K562 (cell line): ENCODE results near the gene ZNF544. TPM values are rescaled to one million over a fixed set of nuclear protein-coding genes. Genes with fewer than 3 reads are reported as not detected.
A peak's percentile ranks its signal among the peaks of the same experiment; 100 is the strongest.

Experiments used
- ATAC-seq: fragments of 200-7000 bp; cut with Tn5 transposase; 3 replicates; pipeline ENCODE4 v1.9.1; 2020; ENCODE audit warnings: moderate library complexity
- BruUV-seq: library from RNA; stranded (reverse); fragments of 400-500 nt; replicated peaks from 2 replicates; lab custom pipeline; 2021; lab: Mats Ljungman, UMichigan
- CTCF ChIA-PET: fragments of 300-600 bp; formaldehyde crosslinking; extraction: SDS; loops from one replicate; lab custom pipeline; 2021; ENCODE audit warnings: low intra/inter-chr PET ratio; lab: Yijun Ruan, JAX
- POLR2A ChIA-PET: fragments of 300-600, 350-650 bp; sonication (Branson Sonifier 250); formaldehyde crosslinking; extraction: SDS; loops from one replicate; lab custom pipeline; 2021; ENCODE audit warnings: antibody characterized with exemption, inconsistent platforms; lab: Yijun Ruan, JAX
- DNase-seq, 4 experiments: peaks; one replicate each; pipeline versions ENCODE4 v3.0.0 to v3.0.0-alpha.2; 2011 to 2018; ENCODE audit warnings: low spot score in 3 of 4, mixed read lengths in 3 of 4; ENCODE audit errors: extremely low read depth in 1 of 4
- FAIRE-seq: peaks from 2 replicates; lab custom pipeline; 2011; peaks lifted over from hg19 to GRCh38; lab: Jason Lieb, UNC
- H2AFZ ChIP-seq: 2 replicates; pipeline ENCODE4 v1.6.0; 2011; ENCODE audit warnings: low read depth, low read length, control low read depth, inconsistent platforms
- H3K27ac ChIP-seq: fragments of 200-600 bp; 3 replicates; pipeline ENCODE4 v1.8.0; 2011; ENCODE audit warnings: low read depth, mild to moderate bottlenecking, control low read depth, inconsistent platforms, low read length, moderate library complexity, mixed read lengths; ENCODE audit errors: extremely low read depth
- H3K27me3 ChIP-seq, 2 experiments: fragments of 300-600 bp in 1 of 2; 2 replicates in 1 of 2; 3 replicates in 1 of 2; pipeline versions ENCODE4 v1.6.0 to v1.8.0; 2011; ENCODE audit warnings: inconsistent platforms in 2 of 2, low read length in 2 of 2, mild to moderate bottlenecking in 1 of 2, mixed read lengths in 1 of 2, moderate library complexity in 1 of 2; ENCODE audit not compliant: control insufficient read depth in 2 of 2, insufficient read depth in 2 of 2
- H3K36me3 ChIP-seq: fragments of 300-600 bp; 3 replicates; pipeline ENCODE4 v1.8.0; 2011; ENCODE audit warnings: mild to moderate bottlenecking, low read length, inconsistent platforms; ENCODE audit not compliant: control insufficient read depth, insufficient read depth
- H3K4me1 ChIP-seq, 2 experiments: fragments of 200-600 bp in 1 of 2; replicated peaks in 1 of 2; 2 replicates in 1 of 2; 3 replicates in 1 of 2; pipeline versions ENCODE4 v1.5.1 to v1.8.0; 2011; ENCODE audit warnings: inconsistent platforms in 2 of 2, low read length in 2 of 2, mild to moderate bottlenecking in 1 of 2, mixed read lengths in 1 of 2, moderate library complexity in 1 of 2; ENCODE audit not compliant: control insufficient read depth in 2 of 2, insufficient read depth in 2 of 2
- H3K4me2 ChIP-seq: 2 replicates; pipeline ENCODE4 v1.6.1; 2011; ENCODE audit warnings: low read length, control low read depth, inconsistent platforms, mixed read lengths; ENCODE audit not compliant: insufficient read depth
- H3K4me3 ChIP-seq: fragments of 200-600 bp; sonication (generic), shearing (Covaris generic); 2 replicates; pipeline ENCODE4 v1.5.1; 2016; ENCODE audit warnings: control low read depth, inconsistent platforms
- H3K79me2 ChIP-seq: fragments of 200-600 bp; 3 replicates; pipeline ENCODE4 v1.8.0; 2011; ENCODE audit warnings: low read length, inconsistent platforms; ENCODE audit not compliant: control insufficient read depth, insufficient read depth
- H3K9ac ChIP-seq, 2 experiments: 2 replicates each; pipeline versions ENCODE4 v1.6.0 to v1.6.1; 2011; ENCODE audit warnings: low read depth in 2 of 2, low read length in 2 of 2, control low read depth in 1 of 2, inconsistent platforms in 1 of 2, mild to moderate bottlenecking in 1 of 2, mixed read lengths in 1 of 2; ENCODE audit not compliant: insufficient read depth in 1 of 2
- H3K9me1 ChIP-seq: one replicate; pipeline ENCODE4 v1.6.0; 2011; ENCODE audit warnings: inconsistent platforms, mild to moderate bottlenecking, low read length, moderate library complexity; ENCODE audit not compliant: control insufficient read depth, insufficient read depth
- H3K9me3 ChIP-seq: replicated peaks from 2 replicates; pipeline ENCODE4 v1.5.1; 2011; ENCODE audit warnings: low read depth, low read length, inconsistent platforms; ENCODE audit not compliant: control insufficient read depth, insufficient read depth
- H4K20me1 ChIP-seq: replicated peaks from 2 replicates; pipeline ENCODE4 v1.6.1; 2011; ENCODE audit warnings: low read length, inconsistent platforms, mixed read lengths; ENCODE audit not compliant: control insufficient read depth, insufficient read depth
- CBX3 ChIP-seq, 2 experiments: IDR thresholded peaks; 1 replicate in 1 of 2; 2 replicates in 1 of 2; pipeline ENCODE4 v1.6.1; 2012; ENCODE audit warnings: inconsistent platforms in 2 of 2, low read length in 2 of 2, borderline replicate concordance in 1 of 2, control low read depth in 1 of 2
- CBX5 ChIP-seq: IDR thresholded peaks from 2 replicates; pipeline ENCODE4 v1.6.1; 2014; ENCODE audit warnings: low read depth, borderline replicate concordance
- CTBP1 ChIP-seq: fragments of 450-650 bp; IDR thresholded peaks from 2 replicates; pipeline ENCODE4 v1.6.1; 2016; ENCODE audit warnings: borderline replicate concordance
- DDX20 ChIP-seq: fragments of 450-650 bp; IDR thresholded peaks from 2 replicates; pipeline ENCODE4 v1.6.1; 2016; ENCODE audit warnings: missing genetic modification characterization, low read depth, mild to moderate bottlenecking, missing compliant biosample characterization, moderate library complexity
- EGR1 ChIP-seq: fragments of 450-650 bp; conservative IDR thresholded peaks from 2 replicates; pipeline ENCODE4 v1.6.1; 2017; ENCODE audit warnings: mild to moderate bottlenecking
- ERF ChIP-seq: fragments of 450-650 bp; formaldehyde crosslinking; IDR thresholded peaks from 2 replicates; pipeline ENCODE4 v1.4.0; 2020; ENCODE audit warnings: mild to moderate bottlenecking, mixed read lengths
- ETS2 ChIP-seq: IDR thresholded peaks from 2 replicates; pipeline ENCODE4 v1.6.1; 2016; ENCODE audit warnings: borderline replicate concordance, missing genetic modification characterization, mild to moderate bottlenecking, moderate library complexity, missing compliant biosample characterization; ENCODE audit not compliant: poor library complexity, severe bottlenecking
- KDM1A ChIP-seq, 2 experiments: fragments of 450-650 bp; IDR thresholded peaks; 2 replicates each; pipeline ENCODE4 v1.6.1; 2016; ENCODE audit warnings: mild to moderate bottlenecking in 2 of 2
- KLF13 ChIP-seq: fragments of 450-650 bp; IDR thresholded peaks from 2 replicates; pipeline ENCODE4 v1.6.1; 2016; ENCODE audit warnings: missing genetic modification characterization, low read depth, mild to moderate bottlenecking, missing compliant biosample characterization, moderate library complexity, borderline replicate concordance
- NCOA2 ChIP-seq, 2 experiments: fragments of 450-650 bp; IDR thresholded peaks; 2 replicates each; pipeline ENCODE4 v1.6.1; 2018; ENCODE audit warnings: mild to moderate bottlenecking in 2 of 2, moderate library complexity in 1 of 2; ENCODE audit not compliant: partially characterized antibody in 2 of 2
- NCOA6 ChIP-seq: fragments of 450-650 bp; IDR thresholded peaks from 2 replicates; pipeline ENCODE4 v1.6.1; 2017; ENCODE audit warnings: mild to moderate bottlenecking
- NCOR1 ChIP-seq: fragments of 450-650 bp; IDR thresholded peaks from 2 replicates; pipeline ENCODE4 v1.6.1; 2016; ENCODE audit warnings: mild to moderate bottlenecking, moderate library complexity
- TRIM28 ChIP-seq: fragments of 450-650 bp; IDR thresholded peaks from 2 replicates; pipeline ENCODE4 v1.6.1; 2017
- ZNF217 ChIP-seq: sonication (generic); formaldehyde crosslinking; IDR thresholded peaks from 2 replicates; pipeline ENCODE4 v1.8.0; 2022; ENCODE audit warnings: mild to moderate bottlenecking, missing genetic modification reagents
- ZNF586 ChIP-seq: fragments of 450-650 bp; formaldehyde crosslinking; conservative IDR thresholded peaks from 2 replicates; pipeline ENCODE4 v1.4.0; 2020; ENCODE audit warnings: mild to moderate bottlenecking, moderate library complexity
- ZNF589 ChIP-seq: fragments of 200-800 bp; sonication (Bioruptor generic); IDR thresholded peaks from 2 replicates; pipeline ENCODE4 v1.6.1; 2016; ENCODE audit warnings: low read depth, missing genetic modification characterization, missing compliant biosample characterization
- ZNF717 ChIP-seq: fragments of 250-450 bp; sonication (Bioruptor Pico); IDR thresholded peaks from 2 replicates; pipeline ENCODE4 v1.5.0; 2021
- WGBS: fragments of 100-300 bp; shearing (Covaris generic); methylation state at CpG from one replicate; pipeline ENCODE4 v1.1.6; 2016; ENCODE audit warnings: low coverage, mixed read lengths; ENCODE audit not compliant: insufficient coverage; ENCODE audit errors: missing lambda C conversion rate; 5-methylcytosine and 5-hydroxymethylcytosine counted together
- in situ Hi-C: fragments of 300-500 bp; cut with MboI; formaldehyde crosslinking; loops from 4 replicates; pipeline ENCODE4 v1.15.0; 2018; ENCODE audit warnings: inconsistent platforms, mixed read lengths
- intact Hi-C: fragments of 100-400 bp; cut with micrococcal nuclease; formaldehyde crosslinking; loops from 2 replicates; pipeline ENCODE4 v1.14.2; 2022
- polyA plus RNA-seq, 8 experiments: library from polyadenylated mRNA; depleted of rRNA in 4 of 8; stranded (reverse) in 5 of 8; unstranded in 3 of 8; fragments of >200 nt; fragmentation: Nextera tagmentation in 2 of 8; fragmentation: Illumina TruSeq in 1 of 8; extraction: Ambion mirVana in 2 of 8; extraction: Trizol in 1 of 8; gene quantifications; 2 replicates each; pipeline versions ENCODE4 v1.2.1 to v1.2.3, GENCODE V29; 2011 to 2014; ENCODE audit warnings: inconsistent platforms in 1 of 8, missing spikeins in 1 of 8
- total RNA-seq, 7 experiments: library from RNA; depleted of rRNA in 6 of 7; stranded (reverse); fragments of >200 nt in 6 of 7; fragmentation: Illumina TruSeq in 2 of 7; extraction: Trizol in 2 of 7; gene quantifications; 2 replicates each; pipeline versions ENCODE4 v1.2.1 to v1.2.3, GENCODE V29; 2011 to 2021; ENCODE audit warnings: low replicate concordance in 1 of 7
- TF ChIP-seq, protein P1 (sequence below): sonication (generic); formaldehyde crosslinking; IDR thresholded peaks from 2 replicates; pipeline ENCODE4 v1.8.1; 2022; ENCODE audit warnings: missing genetic modification reagents
- TF ChIP-seq, protein P2 (sequence below): sonication (generic); formaldehyde crosslinking; IDR thresholded peaks from 2 replicates; pipeline ENCODE4 v1.9.0; 2022; ENCODE audit warnings: mild to moderate bottlenecking, missing genetic modification reagents

ZNF544 gene
- total and polyA plus RNA-seq, 9 of the 15 experiments (the other 6 are each of a cell fraction or from before 2014, with no cell fraction given) = 23.6 to 59.0 (median 41.4) TPM

DNA sequence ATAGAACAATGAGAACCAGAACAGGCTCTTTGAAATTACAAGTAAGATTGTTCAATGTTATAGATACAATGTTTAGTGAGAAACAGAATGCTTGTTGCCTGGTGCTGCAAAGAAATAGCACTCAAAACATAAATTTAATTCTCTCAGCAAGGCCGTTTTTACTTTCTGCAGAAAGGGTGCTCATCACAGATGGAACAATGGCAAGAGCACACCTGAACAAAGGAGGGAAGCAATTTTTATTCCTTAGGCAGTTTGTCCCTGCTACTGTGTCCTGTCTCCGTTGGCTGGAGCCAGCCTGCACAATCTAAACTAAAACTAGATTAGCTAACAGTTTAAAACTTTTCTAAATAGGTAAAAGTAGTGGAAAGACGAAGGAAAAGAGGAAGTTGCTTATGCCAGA lies 39.6 kb downstream of the ZNF544 start:
- CTCF ChIA-PET = no interaction called here
- Histone ChIP-seq H2AFZ (no peak overlapping the region), H3K9me3 (peaks cover 48% of the 10 kb centered on the region), H3K36me3 (peaks cover 18% of the 10 kb centered on the region; the same call in 2 of the 3 replicates), H3K79me2 (no peaks in the 10 kb centered on the region), H3K4me1 (no peaks in the 10 kb centered on the region), H3K4me2 (no peak overlapping the region), H3K27ac (no peak overlapping the region), H4K20me1 (no peaks in the 10 kb centered on the region), H3K4me3 (no peak overlapping the region), H3K9ac (no peak overlapping the region), H3K9me1 (no peaks in the 10 kb centered on the region), H3K27me3 (no peaks in the 10 kb centered on the region)
- ATAC-seq (no peak), DNase-seq (no peak), FAIRE-seq (no peak)
- in situ Hi-C loops = no loop called here
- intact Hi-C loops = no loop called here
- POLR2A ChIA-PET = interaction anchor here (1.1 kb wide), 1 partner anchor 17 kb away, joined by 3 read pairs; no protein-coding TSS in a partner anchor
- BruUV-seq = no TSS peak
- WGBS = 73% methylated on average over 3 of the region's 3 CpGs
- TF ChIP-seq CBX3 (IDR thresholded peaks at IDR 0.05; ENCODE audit: borderline replicate concordance in 1 of 2, low read length in 2 of 2) (peak in 1 of 2 experiments; percentile 73; a peak in 1 of 3 replicates), CTBP1 (no peak), DDX20 (no peak), ERF (CRISPR knock-in tag) (no peak), ZNF717 (CRISPR knock-in tag) (no peak), NCOA2 (IDR thresholded peaks at IDR 0.05; ENCODE audit: partially characterized antibody in 2 of 2) (no peak), ZNF217 (no peak), KDM1A (IDR thresholded peaks at IDR 0.05) (no peak), KLF13 (tag) (no peak), NCOR1 (no peak), ZNF589 (CRISPR knock-in tag) (no peak), EGR1 (no peak), ETS2 (tag) (no peak), TRIM28 (peak; percentile 63), NCOA6 (no peak), ZNF586 (no peak), CBX5 (0 out of 2 replicates have a peak, but pooled peaks have one; percentile 54)
- TF ChIP-seq, protein P1, sequence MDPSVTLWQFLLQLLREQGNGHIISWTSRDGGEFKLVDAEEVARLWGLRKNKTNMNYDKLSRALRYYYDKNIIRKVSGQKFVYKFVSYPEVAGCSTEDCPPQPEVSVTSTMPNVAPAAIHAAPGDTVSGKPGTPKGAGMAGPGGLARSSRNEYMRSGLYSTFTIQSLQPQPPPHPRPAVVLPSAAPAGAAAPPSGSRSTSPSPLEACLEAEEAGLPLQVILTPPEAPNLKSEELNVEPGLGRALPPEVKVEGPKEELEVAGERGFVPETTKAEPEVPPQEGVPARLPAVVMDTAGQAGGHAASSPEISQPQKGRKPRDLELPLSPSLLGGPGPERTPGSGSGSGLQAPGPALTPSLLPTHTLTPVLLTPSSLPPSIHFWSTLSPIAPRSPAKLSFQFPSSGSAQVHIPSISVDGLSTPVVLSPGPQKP (CRISPR knock-in tag) = no peak
- TF ChIP-seq, protein P2, sequence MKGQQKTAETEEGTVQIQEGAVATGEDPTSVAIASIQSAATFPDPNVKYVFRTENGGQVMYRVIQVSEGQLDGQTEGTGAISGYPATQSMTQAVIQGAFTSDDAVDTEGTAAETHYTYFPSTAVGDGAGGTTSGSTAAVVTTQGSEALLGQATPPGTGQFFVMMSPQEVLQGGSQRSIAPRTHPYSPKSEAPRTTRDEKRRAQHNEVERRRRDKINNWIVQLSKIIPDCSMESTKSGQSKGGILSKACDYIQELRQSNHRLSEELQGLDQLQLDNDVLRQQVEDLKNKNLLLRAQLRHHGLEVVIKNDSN (CRISPR knock-in tag) = no peak
